SK-N-MC (cell line): Measurements from ENCODE around the gene EZH1.

Experiments used
- FOXP2 ChIP-seq: optimal IDR thresholded peaks from 2 replicates; pipeline ENCODE3; 2011; ENCODE audit warnings: mild to moderate bottlenecking, moderate library complexity; ENCODE audit not compliant: insufficient read depth; ENCODE audit errors: extremely low read length, control extremely low read depth
- POLR2AphosphoS5 ChIP-seq: IDR thresholded peaks from 2 replicates; pipeline ENCODE4 v1.6.1; 2012; ENCODE audit warnings: mild to moderate bottlenecking, low read depth, low read length, borderline replicate concordance

- peak; percentile 69 for TF ChIP-seq POLR2AphosphoS5
- TF ChIP-seq FOXP2, result no peak
These were observed 62.7 kb downstream of the EZH1 start, which contains the start of gene CNTNAP1 for GRCh38 chr17:42681976-42682721.
